Right atrium auricular region (tissue), 2 donors: ENCODE data around the gene HLA-E. TPM values are rescaled to one million over a fixed set of nuclear protein-coding genes. Genes with fewer than 3 reads are reported as not detected.

ENCODE experiments used
- DNase-seq: peaks from one replicate; pipeline ENCODE4 v3.0.0-alpha.2; 2019; ENCODE audit warnings: low spot score
- H3K27ac ChIP-seq, 2 donors: fragments of 200-600 bp; sonication (generic); 1 replicate in 1 of 2; 2 replicates in 1 of 2; pipeline ENCODE4 v1.5.1; 2016 to 2019
- H3K27me3 ChIP-seq, 2 donors: fragments of 200-600 bp; sonication (generic); one replicate each; pipeline versions ENCODE4 v1.5.1 to v1.6.0; 2017 to 2019
- H3K36me3 ChIP-seq: fragments of 200-600 bp; sonication (generic); one replicate; pipeline ENCODE4 v1.5.1; 2016
- H3K4me1 ChIP-seq, 2 donors: fragments of 200-600 bp; sonication (generic); one replicate each; pipeline versions ENCODE4 v1.5.1 to v1.6.0; 2017 to 2019
- H3K4me3 ChIP-seq, 2 donors: fragments of 200-600 bp; sonication (generic); 1 replicate in 1 of 2; 2 replicates in 1 of 2; pipeline ENCODE4 v1.5.1; 2017 to 2019; ENCODE audit warnings: mild to moderate bottlenecking in 1 of 2, moderate library complexity in 1 of 2
- H3K9me3 ChIP-seq, 2 donors: fragments of 200-600 bp; sonication (generic); one replicate each; pipeline ENCODE4 v1.5.1; 2019
- total RNA-seq, 2 donors: library from RNA; depleted of rRNA; stranded (reverse); fragments of >200 nt; gene quantifications; one replicate each; pipeline ENCODE4 v1.1.0, GENCODE V29; 2016
- TF ChIP-seq, protein P1 (sequence below), 2 donors: fragments of 200-600 bp; sonication (generic); IDR thresholded peaks; one replicate each; pipeline ENCODE4 v1.5.1; 2019; ENCODE audit warnings: antibody characterized with exemption in 2 of 2

Gene HLA-E
- total RNA-seq, result 100 to 1,000 TPM; 216 to 400 TPM

DNA sequence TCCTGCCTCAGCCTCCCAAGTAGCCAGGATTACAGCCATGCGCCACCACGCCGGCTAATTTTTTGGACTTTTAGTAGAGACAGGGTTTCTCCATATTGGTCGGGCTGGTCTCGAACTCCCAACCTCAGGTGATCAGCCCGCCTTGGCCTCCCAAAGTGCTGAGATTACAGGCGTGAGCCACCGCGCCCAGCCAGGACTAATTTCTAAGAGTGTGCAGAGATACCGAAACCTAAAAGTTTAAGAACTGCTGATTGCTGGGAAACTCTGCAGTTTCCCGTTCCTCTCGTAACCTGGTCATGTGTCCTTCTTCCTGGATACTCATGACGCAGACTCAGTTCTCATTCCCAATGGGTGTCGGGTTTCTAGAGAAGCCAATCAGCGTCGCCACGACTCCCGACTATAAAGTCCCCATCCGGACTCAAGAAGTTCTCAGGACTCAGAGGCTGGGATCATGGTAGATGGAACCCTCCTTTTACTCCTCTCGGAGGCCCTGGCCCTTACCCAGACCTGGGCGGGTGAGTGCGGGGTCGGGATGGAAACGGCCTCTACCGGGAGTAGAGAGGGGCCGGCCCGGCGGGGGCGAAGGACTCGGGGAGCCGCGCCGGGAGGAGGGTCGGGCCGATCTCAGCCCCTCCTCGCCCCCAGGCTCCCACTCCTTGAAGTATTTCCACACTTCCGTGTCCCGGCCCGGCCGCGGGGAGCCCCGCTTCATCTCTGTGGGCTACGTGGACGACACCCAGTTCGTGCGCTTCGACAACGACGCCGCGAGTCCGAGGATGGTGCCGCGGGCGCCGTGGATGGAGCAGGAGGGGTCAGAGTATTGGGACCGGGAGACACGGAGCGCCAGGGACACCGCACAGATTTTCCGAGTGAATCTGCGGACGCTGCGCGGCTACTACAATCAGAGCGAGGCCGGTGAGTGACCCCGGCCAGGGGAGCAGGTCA, at the start of gene HLA-E:
HLA-E (plus strand) TSS at position 429 of the 945 bp plus-strand sequence; CDS start at position 452, 23 bp downstream.
- peaks cover 0 to 39% of the 10 kb centered on the region in 2 donors for H3K4me1 ChIP-seq
- peak within 1 kb of the TSS; percentile 87 to 90 for H3K4me3 ChIP-seq
- DNase-seq, result peak; percentile 99
- H3K36me3 ChIP-seq, result peaks cover 32% of the 10 kb centered on the region
- H3K27me3 ChIP-seq, result no peaks in the 10 kb centered on the region
- H3K27ac ChIP-seq, result peak within 1 kb of the TSS; percentile 93 to 97
- no peaks in the 10 kb centered on the region for H3K9me3 ChIP-seq
- TF ChIP-seq, protein P1, sequence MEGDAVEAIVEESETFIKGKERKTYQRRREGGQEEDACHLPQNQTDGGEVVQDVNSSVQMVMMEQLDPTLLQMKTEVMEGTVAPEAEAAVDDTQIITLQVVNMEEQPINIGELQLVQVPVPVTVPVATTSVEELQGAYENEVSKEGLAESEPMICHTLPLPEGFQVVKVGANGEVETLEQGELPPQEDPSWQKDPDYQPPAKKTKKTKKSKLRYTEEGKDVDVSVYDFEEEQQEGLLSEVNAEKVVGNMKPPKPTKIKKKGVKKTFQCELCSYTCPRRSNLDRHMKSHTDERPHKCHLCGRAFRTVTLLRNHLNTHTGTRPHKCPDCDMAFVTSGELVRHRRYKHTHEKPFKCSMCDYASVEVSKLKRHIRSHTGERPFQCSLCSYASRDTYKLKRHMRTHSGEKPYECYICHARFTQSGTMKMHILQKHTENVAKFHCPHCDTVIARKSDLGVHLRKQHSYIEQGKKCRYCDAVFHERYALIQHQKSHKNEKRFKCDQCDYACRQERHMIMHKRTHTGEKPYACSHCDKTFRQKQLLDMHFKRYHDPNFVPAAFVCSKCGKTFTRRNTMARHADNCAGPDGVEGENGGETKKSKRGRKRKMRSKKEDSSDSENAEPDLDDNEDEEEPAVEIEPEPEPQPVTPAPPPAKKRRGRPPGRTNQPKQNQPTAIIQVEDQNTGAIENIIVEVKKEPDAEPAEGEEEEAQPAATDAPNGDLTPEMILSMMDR (IDR thresholded peaks at IDR 0.05), result no peak

DNA sequence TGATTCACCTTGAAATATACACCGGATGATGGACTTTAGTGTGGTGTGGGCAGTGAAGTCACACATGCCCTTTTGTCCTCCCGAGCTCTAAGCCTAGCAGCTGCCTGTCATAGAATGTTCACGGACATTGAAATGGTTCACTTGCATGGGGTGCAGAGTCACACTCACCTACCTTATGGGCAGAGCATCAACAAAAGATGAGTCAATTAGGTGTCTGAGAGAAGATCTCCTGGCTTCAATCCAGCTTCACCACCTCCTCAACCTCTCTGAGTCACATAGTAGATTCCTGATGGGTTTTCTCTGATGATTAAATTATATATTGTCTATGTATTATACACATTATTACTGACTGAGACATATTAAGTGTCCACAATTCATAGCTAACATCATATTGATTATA, 48.1 kb upstream of the HLA-E start:
- H3K27me3 ChIP-seq, result peaks cover 5 to 10% of the 10 kb centered on the region in 2 donors
- DNase-seq, result no peak
- H3K4me1 ChIP-seq, result no peaks in the 10 kb centered on the region
- no peaks in the 10 kb centered on the region for H3K36me3 ChIP-seq
- TF ChIP-seq, protein P1 (IDR thresholded peaks at IDR 0.05), result no peak
- no peaks in the 10 kb centered on the region for H3K9me3 ChIP-seq
- no peak overlapping the region for H3K27ac ChIP-seq
- no peak overlapping the region for H3K4me3 ChIP-seq

- no peak for DNase-seq
- TF ChIP-seq, protein P1 (IDR thresholded peaks at IDR 0.05), result no peak
- no peak overlapping the region for H3K4me3 ChIP-seq
- no peaks in the 10 kb centered on the region for H3K36me3 ChIP-seq
- peaks cover 5 to 10% of the 10 kb centered on the region in 2 donors for H3K27me3 ChIP-seq
- H3K4me1 ChIP-seq, result no peaks in the 10 kb centered on the region
- H3K27ac ChIP-seq, result no peak overlapping the region
- H3K9me3 ChIP-seq, result no peaks in the 10 kb centered on the region
These were observed 45.5 kb upstream of the HLA-E start for GRCh38 chr6:30443657-30444450.

DNA sequence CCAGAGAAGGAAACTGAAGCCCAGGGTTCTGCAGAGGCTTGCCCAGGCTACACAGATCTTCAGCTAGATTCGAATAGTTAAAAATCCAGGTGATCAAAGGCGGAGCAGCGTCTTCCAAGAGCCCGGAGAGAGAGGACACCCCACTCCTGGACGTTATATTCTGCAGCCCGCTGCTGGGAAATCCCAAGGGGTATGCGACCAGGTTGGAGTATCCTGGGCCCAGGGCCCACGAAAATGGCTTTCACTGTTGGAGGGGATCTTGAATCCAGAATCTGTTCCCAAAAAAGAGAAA, 44.9 kb upstream of the HLA-E start:
- Histone ChIP-seq H3K9me3 (no peaks in the 10 kb centered on the region), H3K36me3 (no peaks in the 10 kb centered on the region), H3K27ac (no peak overlapping the region), H3K4me1 (no peaks in the 10 kb centered on the region), H3K27me3 (peaks cover 5 to 10% of the 10 kb centered on the region in 2 donors), H3K4me3 (no peak overlapping the region)
- TF ChIP-seq, protein P1 (IDR thresholded peaks at IDR 0.05), result no peak
- no peak for DNase-seq

DNA sequence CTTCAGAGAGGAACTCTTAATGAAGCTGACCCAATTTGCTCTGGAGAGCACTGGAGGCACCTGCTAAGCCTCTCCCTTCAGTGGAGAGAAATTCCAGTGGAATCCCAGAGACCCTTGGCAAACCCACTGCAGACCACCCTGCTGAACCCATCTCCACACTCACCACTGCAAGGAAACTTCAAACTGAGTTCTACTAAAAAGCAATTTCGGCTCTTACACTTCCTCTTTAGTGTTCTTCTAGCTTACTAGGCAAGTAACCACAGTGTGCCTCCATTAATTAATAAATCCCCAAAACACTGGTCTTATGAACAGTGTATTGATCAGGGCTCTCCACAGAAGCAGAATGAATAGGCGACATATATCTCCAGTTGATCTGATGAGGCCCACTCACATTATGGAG, 43.0 kb upstream of the HLA-E start:
- Histone ChIP-seq H3K36me3 (no peaks in the 10 kb centered on the region), H3K4me3 (no peak overlapping the region), H3K4me1 (peaks cover 0 to 12% of the 10 kb centered on the region in 2 donors), H3K9me3 (no peaks in the 10 kb centered on the region), H3K27me3 (peaks cover 5 to 13% of the 10 kb centered on the region in 2 donors), H3K27ac (no peak overlapping the region)
- TF ChIP-seq, protein P1 (IDR thresholded peaks at IDR 0.05), result no peak
- DNase-seq, result no peak
